ENCODE results near the gene RAD51B.

DNA sequence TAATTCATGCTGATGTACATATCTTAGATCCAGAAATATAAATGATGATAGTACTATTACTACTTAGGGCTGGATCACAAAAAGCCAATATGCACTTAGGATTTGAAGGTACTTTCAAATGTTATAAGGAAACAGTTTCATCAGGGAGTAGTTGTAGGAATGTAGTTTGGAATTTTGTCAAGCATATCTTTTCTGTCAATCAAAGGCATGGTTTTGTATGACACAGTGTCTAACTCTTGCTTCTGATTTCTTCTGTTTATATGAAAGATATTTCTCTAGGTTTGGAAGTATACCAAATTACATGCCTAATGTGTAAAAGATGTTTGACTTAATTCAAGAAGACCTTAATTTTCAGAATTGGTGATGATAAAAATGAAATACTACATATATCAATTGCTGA lies 135.7 kb downstream of the RAD51B start:
- TF ChIP-seq, protein P1, sequence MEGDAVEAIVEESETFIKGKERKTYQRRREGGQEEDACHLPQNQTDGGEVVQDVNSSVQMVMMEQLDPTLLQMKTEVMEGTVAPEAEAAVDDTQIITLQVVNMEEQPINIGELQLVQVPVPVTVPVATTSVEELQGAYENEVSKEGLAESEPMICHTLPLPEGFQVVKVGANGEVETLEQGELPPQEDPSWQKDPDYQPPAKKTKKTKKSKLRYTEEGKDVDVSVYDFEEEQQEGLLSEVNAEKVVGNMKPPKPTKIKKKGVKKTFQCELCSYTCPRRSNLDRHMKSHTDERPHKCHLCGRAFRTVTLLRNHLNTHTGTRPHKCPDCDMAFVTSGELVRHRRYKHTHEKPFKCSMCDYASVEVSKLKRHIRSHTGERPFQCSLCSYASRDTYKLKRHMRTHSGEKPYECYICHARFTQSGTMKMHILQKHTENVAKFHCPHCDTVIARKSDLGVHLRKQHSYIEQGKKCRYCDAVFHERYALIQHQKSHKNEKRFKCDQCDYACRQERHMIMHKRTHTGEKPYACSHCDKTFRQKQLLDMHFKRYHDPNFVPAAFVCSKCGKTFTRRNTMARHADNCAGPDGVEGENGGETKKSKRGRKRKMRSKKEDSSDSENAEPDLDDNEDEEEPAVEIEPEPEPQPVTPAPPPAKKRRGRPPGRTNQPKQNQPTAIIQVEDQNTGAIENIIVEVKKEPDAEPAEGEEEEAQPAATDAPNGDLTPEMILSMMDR (IDR thresholded peaks at IDR 0.05) = no peak
- TF ChIP-seq POLR2A (IDR thresholded peaks at IDR 0.05) = no peak
